T-helper 2 cell treated with Interferon-gamma antibody and Interleukin-4, amounts not matched to agents 5 μg/mL and 100 μg/mL, for 36 hours (primary cell): ENCODE measurements around the gene SEC61G.

Source experiments
- DNase-seq: peaks from one replicate; pipeline ENCODE4 v3.0.0; 2021; ENCODE audit warnings: low spot score
- H3K27ac Mint-ChIP-seq: one replicate; pipeline ENCODE4 v1.8.0; 2021; ENCODE audit warnings: mild to moderate bottlenecking, mixed read lengths
- H3K27me3 Mint-ChIP-seq: one replicate; pipeline ENCODE4 v1.8.0; 2021; ENCODE audit warnings: low read depth, mixed read lengths
- H3K36me3 Mint-ChIP-seq: one replicate; pipeline ENCODE4 v1.8.0; 2021; ENCODE audit warnings: low read depth, mixed read lengths
- H3K4me1 Mint-ChIP-seq: one replicate; pipeline ENCODE4 v1.8.0; 2021; ENCODE audit warnings: low read depth, mixed read lengths
- H3K4me3 Mint-ChIP-seq: one replicate; pipeline ENCODE4 v1.8.0; 2022; ENCODE audit warnings: mild to moderate bottlenecking, moderate library complexity, mixed read lengths
- H3K9me3 Mint-ChIP-seq: one replicate; pipeline ENCODE4 v1.8.0; 2021; ENCODE audit warnings: mixed read lengths

Gene SEC61G

DNA sequence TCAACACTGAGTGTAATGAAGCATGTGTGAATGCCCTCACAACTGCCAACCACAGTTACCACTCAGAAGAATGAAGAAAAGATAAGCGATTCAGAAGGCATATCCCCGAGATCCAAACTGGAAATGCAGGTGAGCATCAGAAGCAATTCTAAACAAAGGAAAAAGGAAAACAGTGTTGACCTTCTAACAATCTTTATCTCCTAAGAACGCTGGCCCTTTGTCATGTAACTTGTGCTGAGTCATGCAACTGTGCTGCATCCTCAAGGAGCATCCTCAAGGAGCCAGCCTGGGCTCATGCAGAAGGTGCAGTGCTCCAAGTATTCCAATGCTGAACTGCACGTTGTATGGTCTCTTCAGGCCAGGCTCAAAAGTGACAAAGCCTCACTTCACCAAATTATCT is 30.6 kb downstream of the SEC61G start:
- no peak for DNase-seq
- H3K27ac Mint-ChIP-seq: no peak overlapping the region
- no peak overlapping the region for H3K4me3 Mint-ChIP-seq
- no peaks in the 10 kb centered on the region for H3K27me3 Mint-ChIP-seq
- no peaks in the 10 kb centered on the region for H3K36me3 Mint-ChIP-seq
- no peaks in the 10 kb centered on the region for H3K4me1 Mint-ChIP-seq
- no peaks in the 10 kb centered on the region for H3K9me3 Mint-ChIP-seq

DNA sequence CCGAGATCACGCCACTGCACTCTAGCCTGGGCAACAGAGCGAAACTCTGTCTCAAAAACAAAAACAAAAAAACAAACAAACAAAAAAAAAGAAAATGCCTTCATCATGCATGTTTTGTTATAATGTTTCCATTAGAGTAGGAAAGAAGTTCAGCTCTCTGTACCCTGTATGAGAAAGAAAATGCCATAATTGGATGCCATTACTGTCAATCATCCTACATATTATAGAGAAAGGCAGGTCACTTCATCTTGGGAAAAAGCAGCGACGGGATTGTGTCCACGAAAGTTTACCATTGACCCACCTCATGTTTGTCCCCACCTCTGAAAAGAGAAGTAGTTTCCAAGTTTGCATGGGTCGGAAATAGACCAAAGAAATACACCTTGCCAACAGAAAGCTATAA is 33.8 kb downstream of the SEC61G start:
- DNase-seq: no peak
- Mint-ChIP-seq H3K36me3 (no peaks in the 10 kb centered on the region), H3K4me1 (no peaks in the 10 kb centered on the region), H3K9me3 (no peaks in the 10 kb centered on the region), H3K27me3 (no peaks in the 10 kb centered on the region), H3K27ac (no peak overlapping the region), H3K4me3 (no peak overlapping the region)

DNA sequence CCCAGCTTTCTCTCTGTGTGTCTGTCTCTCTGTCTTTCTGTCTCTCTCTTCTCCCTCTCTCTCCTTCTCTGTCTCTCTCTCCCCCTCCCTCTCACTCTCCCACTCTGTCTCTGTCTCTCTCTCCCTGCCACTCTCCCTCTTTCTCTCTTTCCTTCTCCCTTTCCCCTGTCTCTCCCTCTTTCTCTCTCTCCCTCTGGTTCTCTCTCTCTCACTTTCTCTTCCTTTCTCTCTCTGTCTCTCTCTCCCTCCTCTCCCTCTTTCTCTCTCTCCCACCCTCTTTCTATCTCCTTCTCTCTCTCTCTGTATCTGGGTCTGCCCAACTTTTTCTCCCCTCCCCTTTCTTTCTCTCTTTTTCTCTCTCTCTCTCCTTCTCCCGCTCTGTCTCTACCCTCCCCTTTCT is 36.5 kb downstream of the SEC61G start:
- Mint-ChIP-seq H3K4me3 (no peak overlapping the region), H3K4me1 (no peaks in the 10 kb centered on the region), H3K9me3 (peaks cover 13% of the 10 kb centered on the region), H3K27ac (no peak overlapping the region), H3K36me3 (no peaks in the 10 kb centered on the region), H3K27me3 (no peaks in the 10 kb centered on the region)
- DNase-seq: no peak

DNA sequence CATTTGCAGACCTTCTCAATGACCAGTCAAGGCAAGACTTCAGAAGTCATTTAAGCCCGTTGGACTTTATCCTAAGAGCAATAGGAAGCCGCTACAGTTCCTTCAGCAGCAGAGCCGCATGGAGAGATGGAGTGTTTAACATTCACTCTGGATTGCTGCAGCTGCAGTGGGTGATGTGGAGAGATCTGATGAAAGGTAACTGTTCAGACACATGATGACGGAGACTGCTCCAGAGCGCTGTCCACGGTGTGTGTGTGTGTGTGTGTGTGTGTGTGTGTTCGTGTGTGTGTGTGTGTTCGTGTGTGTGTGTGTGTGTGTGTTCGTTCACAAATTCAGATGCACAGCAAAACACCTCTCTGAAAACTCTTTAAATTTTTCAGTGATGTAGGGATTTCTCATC is 37.0 kb downstream of the SEC61G start:
- no peaks in the 10 kb centered on the region for H3K36me3 Mint-ChIP-seq
- H3K4me3 Mint-ChIP-seq: no peak overlapping the region
- H3K27ac Mint-ChIP-seq: no peak overlapping the region
- peaks cover 13% of the 10 kb centered on the region for H3K9me3 Mint-ChIP-seq
- DNase-seq: no peak
- H3K27me3 Mint-ChIP-seq: no peaks in the 10 kb centered on the region
- no peaks in the 10 kb centered on the region for H3K4me1 Mint-ChIP-seq

DNA sequence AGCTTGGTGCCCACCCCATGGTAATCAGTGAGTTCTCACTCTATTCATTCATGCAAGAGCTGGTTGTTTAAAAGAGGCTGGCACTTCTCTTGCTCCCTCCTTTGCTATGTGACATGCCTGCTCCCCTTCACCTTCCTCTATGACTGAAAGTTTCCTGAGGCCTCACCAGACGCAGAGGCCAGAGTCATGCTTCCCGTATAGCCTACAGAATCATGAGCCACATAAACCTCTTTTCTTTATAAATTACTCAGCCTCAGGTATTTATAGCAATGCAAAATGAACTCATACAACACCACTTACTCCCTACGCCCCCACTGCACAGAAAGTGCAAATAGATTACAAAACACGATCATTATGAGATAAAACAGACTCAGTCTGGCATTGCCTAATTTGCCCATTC is 39.0 kb downstream of the SEC61G start:
- peaks cover 17% of the 10 kb centered on the region for H3K9me3 Mint-ChIP-seq

DNA sequence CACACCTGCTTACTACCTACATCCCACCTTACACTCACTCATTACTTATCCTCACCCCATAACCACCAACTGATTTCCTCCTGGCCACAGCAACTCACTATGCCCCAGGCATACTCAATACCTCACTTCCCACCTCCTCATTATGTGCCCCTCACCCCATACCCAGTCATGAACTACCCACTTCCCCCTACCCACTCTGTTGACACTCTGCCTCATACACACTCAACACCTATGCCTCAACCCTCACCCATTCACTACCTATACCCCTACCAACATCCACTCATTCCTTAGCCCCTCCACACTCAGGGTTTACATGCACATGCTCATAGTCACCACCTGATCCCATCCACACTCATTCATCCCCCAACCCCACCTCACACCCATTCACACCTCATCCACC is 39.6 kb downstream of the SEC61G start:
- Mint-ChIP-seq H3K27ac (no peak overlapping the region), H3K36me3 (no peaks in the 10 kb centered on the region), H3K27me3 (no peaks in the 10 kb centered on the region), H3K4me3 (no peak overlapping the region), H3K9me3 (peaks cover 22% of the 10 kb centered on the region), H3K4me1 (no peaks in the 10 kb centered on the region)
- DNase-seq: no peak

More for the DNA sequence above, 39.0 kb downstream of the SEC61G start:
- no peaks in the 10 kb centered on the region for H3K27me3 Mint-ChIP-seq
- H3K4me1 Mint-ChIP-seq: no peaks in the 10 kb centered on the region
- no peak overlapping the region for H3K27ac Mint-ChIP-seq
- no peak for DNase-seq
- no peak overlapping the region for H3K4me3 Mint-ChIP-seq
- H3K36me3 Mint-ChIP-seq: no peaks in the 10 kb centered on the region

DNA sequence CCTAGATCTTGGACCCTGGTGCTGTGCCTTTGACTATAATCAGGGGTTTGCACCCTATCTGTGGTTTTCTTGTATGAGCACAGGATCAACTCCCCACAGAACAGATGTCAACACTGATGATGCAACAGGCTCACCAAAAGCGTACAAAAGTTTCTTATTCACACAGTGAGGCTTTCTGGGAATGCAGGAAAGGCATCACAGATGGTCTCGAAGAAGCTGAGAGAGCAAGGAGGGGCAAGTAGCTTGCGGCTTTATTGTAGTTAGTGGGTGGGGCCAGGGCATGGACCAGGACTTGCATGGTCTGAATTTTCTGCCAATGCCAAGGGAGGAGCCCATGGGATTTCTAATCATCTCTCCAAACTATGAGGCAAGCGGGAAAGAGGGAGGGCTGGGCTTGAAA is 46.2 kb downstream of the SEC61G start:
- no peaks in the 10 kb centered on the region for H3K27me3 Mint-ChIP-seq
- H3K4me3 Mint-ChIP-seq: no peak overlapping the region
- no peak for DNase-seq
- no peaks in the 10 kb centered on the region for H3K36me3 Mint-ChIP-seq
- H3K27ac Mint-ChIP-seq: no peak overlapping the region
- H3K9me3 Mint-ChIP-seq: peaks cover 24% of the 10 kb centered on the region
- H3K4me1 Mint-ChIP-seq: no peaks in the 10 kb centered on the region

DNA sequence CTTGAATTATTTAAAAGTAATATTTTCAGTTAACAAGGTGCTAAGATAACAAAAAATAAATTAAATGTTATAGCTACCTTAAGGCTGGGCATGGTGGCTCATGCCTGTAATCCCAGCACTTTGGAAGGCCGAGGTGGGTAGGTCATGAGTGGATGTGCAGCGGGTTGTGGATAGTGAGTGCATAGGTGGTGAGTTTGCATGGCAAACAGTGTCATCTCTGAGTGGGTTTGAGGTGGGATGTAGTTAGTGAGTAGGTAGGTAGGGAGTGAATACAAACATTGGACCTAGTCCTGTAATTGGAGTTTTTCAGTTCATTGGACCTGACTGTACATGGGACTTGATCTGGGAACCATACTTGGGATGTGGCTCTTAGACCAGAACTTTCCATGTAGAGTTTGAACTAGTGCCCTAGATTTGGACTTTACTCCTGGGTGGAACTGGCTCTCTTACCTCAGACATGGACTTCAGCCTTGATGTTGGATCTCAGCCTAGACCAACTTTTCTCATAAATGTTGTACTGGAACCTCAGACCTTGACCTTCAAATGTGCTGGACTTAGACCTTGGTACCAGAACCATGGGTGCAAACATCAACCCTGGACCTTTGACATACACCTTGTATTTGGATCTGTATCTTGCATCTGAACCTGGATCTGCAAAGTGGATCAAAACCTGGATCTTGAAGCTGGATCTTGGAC is 47.0 kb downstream of the SEC61G start:
- H3K27ac Mint-ChIP-seq: no peak overlapping the region
- H3K4me3 Mint-ChIP-seq: no peak overlapping the region
- no peak for DNase-seq
- no peaks in the 10 kb centered on the region for H3K27me3 Mint-ChIP-seq
- H3K9me3 Mint-ChIP-seq: peaks cover 25% of the 10 kb centered on the region
- no peaks in the 10 kb centered on the region for H3K4me1 Mint-ChIP-seq
- H3K36me3 Mint-ChIP-seq: no peaks in the 10 kb centered on the region

DNA sequence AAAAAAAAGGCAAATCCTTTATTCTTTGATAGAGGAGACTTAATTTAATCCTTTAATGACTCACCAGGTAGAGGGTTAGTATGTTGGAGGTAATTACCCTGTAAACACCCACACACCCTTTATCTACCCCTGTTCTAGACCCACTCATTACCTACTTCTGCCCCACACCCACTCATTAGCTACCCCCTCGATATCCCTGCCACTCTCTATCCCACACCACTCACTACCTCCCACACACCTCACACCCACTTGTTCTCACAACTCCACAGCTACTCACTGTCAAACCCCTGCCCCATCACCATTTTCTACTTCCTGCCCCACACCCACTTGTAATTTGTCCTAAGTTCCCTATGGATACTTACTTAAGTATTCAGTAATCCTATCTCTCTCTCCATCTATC is 49.7 kb downstream of the SEC61G start:
- H3K36me3 Mint-ChIP-seq: no peaks in the 10 kb centered on the region
- H3K27me3 Mint-ChIP-seq: no peaks in the 10 kb centered on the region
- H3K9me3 Mint-ChIP-seq: peaks cover 23% of the 10 kb centered on the region

DNA sequence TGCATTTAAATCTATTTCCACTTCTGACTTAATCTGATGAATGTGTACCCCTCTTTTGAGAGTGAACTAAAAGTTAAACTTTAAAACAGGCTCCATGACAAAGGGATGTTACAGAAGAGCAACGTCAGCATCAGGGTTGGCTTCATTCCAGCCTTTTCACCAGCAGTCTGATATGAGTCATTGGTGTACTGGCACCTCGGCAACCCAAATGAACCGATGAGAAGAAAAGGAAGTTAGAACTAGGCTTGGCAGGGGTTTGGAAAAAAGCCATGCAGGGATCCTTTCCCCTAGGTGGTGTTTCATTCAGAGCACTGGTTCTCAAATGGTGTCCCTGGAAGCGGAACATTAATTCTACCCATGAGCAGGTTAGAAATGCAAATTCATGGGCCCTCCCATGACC is 53.6 kb downstream of the SEC61G start:
- no peak overlapping the region for H3K4me3 Mint-ChIP-seq
- H3K27ac Mint-ChIP-seq: no peak overlapping the region
- no peaks in the 10 kb centered on the region for H3K4me1 Mint-ChIP-seq
- H3K36me3 Mint-ChIP-seq: no peaks in the 10 kb centered on the region
- no peaks in the 10 kb centered on the region for H3K27me3 Mint-ChIP-seq
- DNase-seq: no peak
- peaks cover 18% of the 10 kb centered on the region for H3K9me3 Mint-ChIP-seq

More for the DNA sequence above, 49.7 kb downstream of the SEC61G start:
- no peak overlapping the region for H3K4me3 Mint-ChIP-seq
- H3K27ac Mint-ChIP-seq: no peak overlapping the region
- H3K4me1 Mint-ChIP-seq: no peaks in the 10 kb centered on the region
- no peak for DNase-seq

DNA sequence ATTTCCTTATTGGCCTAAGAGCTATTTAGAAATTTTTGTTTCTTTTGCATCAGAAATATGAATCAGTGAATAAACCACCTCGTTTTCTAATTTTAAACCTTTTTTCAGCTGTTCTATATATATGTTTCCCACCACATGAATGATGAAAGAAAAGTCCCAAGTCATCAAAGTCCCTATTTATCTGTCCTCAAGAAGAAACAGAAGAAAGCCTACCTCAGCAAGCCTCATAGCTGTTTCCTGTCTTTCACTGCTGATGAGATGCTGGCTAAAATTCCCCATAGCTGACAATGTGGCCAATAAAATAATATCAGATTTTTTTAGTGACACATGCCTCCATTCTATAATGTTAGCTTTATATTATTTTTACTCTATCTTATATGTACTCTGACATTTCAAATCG is 54.2 kb downstream of the SEC61G start:
- Mint-ChIP-seq H3K27ac (no peak overlapping the region), H3K27me3 (no peaks in the 10 kb centered on the region), H3K9me3 (peaks cover 18% of the 10 kb centered on the region)

More for the DNA sequence above, 54.2 kb downstream of the SEC61G start:
- H3K4me3 Mint-ChIP-seq: no peak overlapping the region
- no peak for DNase-seq
- no peaks in the 10 kb centered on the region for H3K36me3 Mint-ChIP-seq
- H3K4me1 Mint-ChIP-seq: no peaks in the 10 kb centered on the region
